Pancreas (tissue), 10 donors: ENCODE measurements around the gene FLT1. TPM values are rescaled to one million over a fixed set of nuclear protein-coding genes. Genes with fewer than 3 reads are reported as not detected.

Source experiments
- ATAC-seq, 4 donors: fragments of 200-7000 bp; cut with Tn5 transposase; one replicate each; pipeline versions ENCODE4 v1.8.0 to v1.9.1; 2020; ENCODE audit warnings: mild to moderate bottlenecking in 4 of 4, moderate library complexity in 4 of 4
- DNase-seq, 6 donors: peaks; one replicate each; pipeline ENCODE4 v3.0.0-alpha.2; 2020
- FAIRE-seq: peaks from 2 replicates; lab custom pipeline; 2012; peaks lifted over from hg19 to GRCh38; lab: Jason Lieb, UNC
- H3K27ac ChIP-seq, 4 donors: fragments of 200-600 bp; sonication (generic); 1 replicate in 3 of 4; 2 replicates in 1 of 4; pipeline versions ENCODE4 v1.5.0 to v1.8.0; 2020
- H3K27me3 ChIP-seq, 4 donors: fragments of 200-600 bp; one replicate each; pipeline ENCODE4 v1.8.0; 2021
- H3K36me3 ChIP-seq, 3 donors: fragments of 200-600 bp; sonication (generic) in 1 of 3; one replicate each; pipeline versions ENCODE4 v1.5.0 to v1.8.0; 2020 to 2021
- H3K4me1 ChIP-seq, 3 donors: fragments of 200-600 bp; one replicate each; pipeline ENCODE4 v1.8.0; 2021
- H3K4me3 ChIP-seq, 4 donors: fragments of 200-600 bp; sonication (generic) in 2 of 4; one replicate each; pipeline versions ENCODE4 v1.5.0 to v1.8.0; 2020 to 2021
- H3K9me3 ChIP-seq, 4 donors: fragments of 200-600 bp; one replicate each; pipeline ENCODE4 v1.8.0; 2021
- WGBS, 2 donors: extraction: QIAGEN DNeasy Blood & Tissue Kit; methylation state at CpG; one replicate each; pipeline ENCODE4 v1.1.7; 2013; 5-methylcytosine and 5-hydroxymethylcytosine counted together
- intact Hi-C, 3 donors: fragments of 100-400 bp; cut with DNase I; formaldehyde crosslinking; loops; one replicate each; pipeline versions ENCODE4 v1.11.1 to v1.14.2; 2022
- polyA plus RNA-seq, 2 donors: library from polyadenylated mRNA; stranded (reverse); fragments of 200-250 nt; gene quantifications; one replicate each; pipeline ENCODE4 v1.2.3, GENCODE V29; 2013
- total RNA-seq, 6 donors: library from RNA; stranded (reverse); fragmentation: NEBNext Ultra II Directional in 4 of 6; extraction: Animal tissue kit (Norgen Biotek cat#: 25700) in 4 of 6; gene quantifications; one replicate each; pipeline versions ENCODE4 v1.2.1 to v1.2.4, GENCODE V29; 2021 to 2023
- TF ChIP-seq, protein P1 (sequence below), 4 donors: fragments of 200-600 bp; sonication (generic) in 3 of 4; IDR thresholded peaks; one replicate each; pipeline versions ENCODE4 v1.5.0 to v1.8.0; 2021; ENCODE audit warnings: antibody characterized with exemption in 4 of 4
- donor health status: healthy with polysubstance abuse.
- donor health status: DM: no; HTN: no; CAD: no; lungs with moderate emphysema.
- donor health status: DM: no; HTN: no; CAD: no.
- donor health status: control.
- donor health status: control.
- donor health status: Bipolar disorder and iron deficiency.
- donor health status: DM: yes; HTN: yes; CAD: no.
- donor health status: DM: no; HTN: no; CAD: no.
- donor health status: DM: no; HTN: no; CAD: no.
- donor health status: DM: yes; HTN: yes; CAD: no.

Gene FLT1
- total and polyA plus RNA-seq, 8 donors: 1.1 to 12.7 (median 8.1) TPM

DNA sequence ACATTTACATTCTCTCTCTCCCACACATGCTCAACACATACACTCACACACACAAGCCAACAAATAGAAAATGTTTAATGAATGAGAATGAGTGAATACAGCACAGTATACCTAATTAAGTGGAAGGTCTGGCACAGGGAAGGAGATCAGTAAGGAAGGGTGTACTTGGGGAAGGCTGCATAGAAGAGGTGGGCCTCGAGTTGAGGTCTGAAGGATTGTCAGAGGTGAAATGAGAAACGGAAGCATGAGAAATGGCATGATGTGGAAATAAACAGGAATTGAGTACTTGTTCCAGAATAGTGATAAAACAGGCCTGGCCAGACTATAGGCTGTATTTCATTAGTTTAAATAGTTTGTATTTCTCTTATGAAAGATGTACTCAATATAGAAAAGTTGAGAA lies 136.2 kb downstream of the FLT1 start:
- DNase-seq: no peak
- Histone ChIP-seq H3K27me3 (no peaks in the 10 kb centered on the region), H3K27ac (no peak overlapping the region), H3K9me3 (no peaks in the 10 kb centered on the region), H3K4me1 (no peaks in the 10 kb centered on the region), H3K4me3 (no peak overlapping the region), H3K36me3 (no peaks in the 10 kb centered on the region)
- FAIRE-seq: no peak
- intact Hi-C loops: no loop called here
- no peak for ATAC-seq
- WGBS, 2 donors: 66% methylated on average over 2 of the region's 2 CpGs
- TF ChIP-seq, protein P1, sequence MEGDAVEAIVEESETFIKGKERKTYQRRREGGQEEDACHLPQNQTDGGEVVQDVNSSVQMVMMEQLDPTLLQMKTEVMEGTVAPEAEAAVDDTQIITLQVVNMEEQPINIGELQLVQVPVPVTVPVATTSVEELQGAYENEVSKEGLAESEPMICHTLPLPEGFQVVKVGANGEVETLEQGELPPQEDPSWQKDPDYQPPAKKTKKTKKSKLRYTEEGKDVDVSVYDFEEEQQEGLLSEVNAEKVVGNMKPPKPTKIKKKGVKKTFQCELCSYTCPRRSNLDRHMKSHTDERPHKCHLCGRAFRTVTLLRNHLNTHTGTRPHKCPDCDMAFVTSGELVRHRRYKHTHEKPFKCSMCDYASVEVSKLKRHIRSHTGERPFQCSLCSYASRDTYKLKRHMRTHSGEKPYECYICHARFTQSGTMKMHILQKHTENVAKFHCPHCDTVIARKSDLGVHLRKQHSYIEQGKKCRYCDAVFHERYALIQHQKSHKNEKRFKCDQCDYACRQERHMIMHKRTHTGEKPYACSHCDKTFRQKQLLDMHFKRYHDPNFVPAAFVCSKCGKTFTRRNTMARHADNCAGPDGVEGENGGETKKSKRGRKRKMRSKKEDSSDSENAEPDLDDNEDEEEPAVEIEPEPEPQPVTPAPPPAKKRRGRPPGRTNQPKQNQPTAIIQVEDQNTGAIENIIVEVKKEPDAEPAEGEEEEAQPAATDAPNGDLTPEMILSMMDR (IDR thresholded peaks at IDR 0.05): no peak

- TF ChIP-seq, protein P1 (IDR thresholded peaks at IDR 0.05): no peak
- no peaks in the 10 kb centered on the region for H3K36me3 ChIP-seq
- H3K4me1 ChIP-seq: no peaks in the 10 kb centered on the region
- H3K9me3 ChIP-seq: no peaks in the 10 kb centered on the region
- no peak overlapping the region for H3K4me3 ChIP-seq
- 80 to 86% methylated on average over 4 of the region's 4 CpGs for WGBS, 2 donors
- no peak for ATAC-seq
- FAIRE-seq: no peak
- intact Hi-C loops: no loop called here
- no peak for DNase-seq
- no peak overlapping the region for H3K27ac ChIP-seq
- no peaks in the 10 kb centered on the region for H3K27me3 ChIP-seq
Observed at GRCh38 chr13:28357911-28358433, 137.0 kb downstream of the FLT1 start.

DNA sequence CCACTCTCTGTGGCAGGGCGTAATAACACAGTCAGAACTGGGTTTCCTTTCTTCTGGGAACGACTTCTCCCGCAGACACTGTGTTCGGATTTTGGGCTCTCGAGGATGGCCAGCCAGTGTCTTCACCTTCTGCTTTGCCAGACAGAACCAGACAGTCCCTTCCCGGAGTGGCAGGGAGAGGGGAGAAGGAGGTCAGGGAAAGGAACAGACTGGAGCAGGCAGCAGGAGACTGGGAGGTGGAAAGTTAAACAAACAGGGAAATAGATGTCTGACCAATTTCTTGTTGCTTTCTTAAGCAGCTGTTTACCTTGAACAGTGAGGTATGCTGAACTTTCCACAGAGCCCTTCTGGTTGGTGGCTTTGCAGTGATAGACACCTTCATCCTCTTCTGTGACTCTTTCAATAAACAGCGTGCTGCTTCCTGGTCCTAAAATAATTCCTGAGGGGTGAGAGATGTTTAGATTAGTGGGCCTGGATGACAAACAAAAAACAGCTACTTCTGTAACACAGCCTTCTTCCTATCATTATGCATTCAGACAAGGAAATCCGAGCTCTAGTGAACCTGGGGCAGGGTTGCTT lies 137.6 kb downstream of the FLT1 start:
- no peak overlapping the region for H3K27ac ChIP-seq
- H3K4me1 ChIP-seq: no peaks in the 10 kb centered on the region
- no peak for FAIRE-seq
- H3K27me3 ChIP-seq: no peaks in the 10 kb centered on the region
- whole genome bisulfite sequencing, 2 donors: 61 to 66% methylated on average over 8 of the region's 8 CpGs
- intact Hi-C loops: no loop called here
- H3K36me3 ChIP-seq: no peaks in the 10 kb centered on the region
- TF ChIP-seq, protein P1 (IDR thresholded peaks at IDR 0.05): no peak
- no peak for ATAC-seq
- H3K9me3 ChIP-seq: no peaks in the 10 kb centered on the region
- no peak overlapping the region for H3K4me3 ChIP-seq
- DNase-seq: no peak

- WGBS, 2 donors: 73 to 77% methylated on average over 5 of the region's 5 CpGs
- Histone ChIP-seq H3K9me3 (no peaks in the 10 kb centered on the region), H3K27ac (no peak overlapping the region), H3K4me3 (no peak overlapping the region), H3K27me3 (no peaks in the 10 kb centered on the region), H3K4me1 (no peaks in the 10 kb centered on the region), H3K36me3 (no peaks in the 10 kb centered on the region)
- ATAC-seq (no peak), DNase-seq (no peak), FAIRE-seq (no peak)
- intact Hi-C loops: no loop called here
- TF ChIP-seq, protein P1 (IDR thresholded peaks at IDR 0.05): no peak
Observed at GRCh38 chr13:28356561-28357021, 138.3 kb downstream of the FLT1 start.

- Histone ChIP-seq H3K36me3 (no peaks in the 10 kb centered on the region), H3K4me3 (no peak overlapping the region), H3K9me3 (no peaks in the 10 kb centered on the region), H3K4me1 (no peaks in the 10 kb centered on the region), H3K27ac (no peak overlapping the region), H3K27me3 (no peaks in the 10 kb centered on the region)
- ATAC-seq (no peak), FAIRE-seq (no peak), DNase-seq (no peak)
- TF ChIP-seq, protein P1 (IDR thresholded peaks at IDR 0.05): no peak
- WGBS, 2 donors: 56 to 61% methylated on average over 8 of the region's 8 CpGs
- intact Hi-C loops: no loop called here
Observed at GRCh38 chr13:28355822-28356371, 139.0 kb downstream of the FLT1 start.
